ENCODE measurements around the gene RPS8. TPM values are rescaled to one million over a fixed set of nuclear protein-coding genes. Genes with fewer than 3 reads are reported as not detected.
A peak's percentile ranks its signal among the peaks of the same experiment; 100 is the strongest.

RPS8 gene
- total and polyA plus RNA-seq, 2 of the 8 experiments (the other 6 are each of a cell fraction or from before 2014, with no cell fraction given) = 2,261 to 2,407 TPM

- TF ChIP-seq POLR2AphosphoS5 (IDR thresholded peaks at IDR 0.05; ENCODE audit: low read depth, low read length) (no peak), CTBP2 (IDR thresholded peaks at IDR 0.05; ENCODE audit: borderline replicate concordance, insufficient read depth, insufficient read length, low read length) (no peak), BACH1 (IDR thresholded peaks at IDR 0.05; ENCODE audit: low read length) (no peak), KDM4A (IDR thresholded peaks at IDR 0.05; ENCODE audit: low read depth, low read length, severe bottlenecking) (no peak), SUZ12 (IDR thresholded peaks at IDR 0.05; ENCODE audit: low read length) (no peak), RXRA (IDR thresholded peaks at IDR 0.05; ENCODE audit: insufficient read depth, low read depth, low read length) (no peak), E2F6 (IDR thresholded peaks at IDR 0.05) (peak; percentile 85), ASH2L (IDR thresholded peaks at IDR 0.05; ENCODE audit: low read length) (peak; percentile 22), HDAC2 (IDR thresholded peaks at IDR 0.05; ENCODE audit: borderline replicate concordance in 1 of 2, low read depth in 2 of 2, low read length in 2 of 2) (no peak), SP2 (IDR thresholded peaks at IDR 0.05; ENCODE audit: low read length) (no peak), BCL11A (IDR thresholded peaks at IDR 0.05; ENCODE audit: low read depth in 2 of 2, low read length in 2 of 2) (no peak), RNF2 (IDR thresholded peaks at IDR 0.05; ENCODE audit: borderline replicate concordance, low read depth, low read length, missing control alignments, poor library complexity, severe bottlenecking) (no peak), CHD2 (IDR thresholded peaks at IDR 0.05; ENCODE audit: low read length) (no peak), POU5F1 (IDR thresholded peaks at IDR 0.05; ENCODE audit: low read depth, low read length) (no peak), POLR2A (IDR thresholded peaks at IDR 0.05; ENCODE audit: control extremely low read depth in 1 of 2, low read depth in 2 of 2, low read length in 2 of 2) (peak; percentile 46 to 52; a peak in 2 of 3 replicates), SP1 (IDR thresholded peaks at IDR 0.05; ENCODE audit: low read depth, low read length) (no peak), PHF8 (conservative IDR thresholded peaks at IDR 0.05; ENCODE audit: low read depth, low read length) (peak; percentile 41; the same call in 1 of the 2 replicates), GTF2F1 (IDR thresholded peaks at IDR 0.05; ENCODE audit: borderline replicate concordance, low read depth, low read length) (no peak), JUN (IDR thresholded peaks at IDR 0.05; ENCODE audit: low read depth, low read length) (no peak), MAFK (IDR thresholded peaks at IDR 0.05; ENCODE audit: low read depth, low read length) (no peak), JUND (IDR thresholded peaks at IDR 0.05; ENCODE audit: low read length) (no peak), FOSL1 (IDR thresholded peaks at IDR 0.05; ENCODE audit: insufficient read depth, low read depth, low read length) (no peak), CEBPB (IDR thresholded peaks at IDR 0.05; ENCODE audit: low read depth, low read length) (no peak), NRF1 (IDR thresholded peaks at IDR 0.05; ENCODE audit: low read depth, low read length) (no peak)
Observed at GRCh38 chr1:44784094-44785028, 9.0 kb downstream of the RPS8 start (continued).
